Activated naive CD4-positive, alpha-beta T cell treated with anti-CD3 and anti-CD28 coated beads, Interleukin-2, amount 50 U/mL, for 72 hours (primary cell): ENCODE data around the gene CASP8AP2. TPM values are rescaled to one million over a fixed set of nuclear protein-coding genes. Genes with fewer than 3 reads are reported as not detected.
"Not testable (repeated sequence)": the region's sequence is repeated elsewhere in the genome, so short reads cannot be mapped to it uniquely, and the experiment has no call there.

Experiments used
- ATAC-seq, 2 donors: fragments of 150-1000 bp; cut with Tn5 transposase; 2 replicates each; pipeline ENCODE4 v1.10.0; 2021; ENCODE audit warnings: mild to moderate bottlenecking in 2 of 2, moderate library complexity in 2 of 2
- DNase-seq, 2 donors: peaks; one replicate each; pipeline ENCODE4 v3.0.0; 2021 to 2022; ENCODE audit warnings: low spot score in 2 of 2
- H3K27ac Mint-ChIP-seq, 2 donors: one replicate each; pipeline ENCODE4 v1.8.0; 2022; ENCODE audit warnings: mild to moderate bottlenecking in 2 of 2, mixed read lengths in 2 of 2
- H3K36me3 Mint-ChIP-seq, 2 donors: one replicate each; pipeline ENCODE4 v1.8.0; 2022; ENCODE audit warnings: mixed read lengths in 2 of 2
- H3K9me3 Mint-ChIP-seq, 2 donors: one replicate each; pipeline ENCODE4 v1.8.0; 2022; ENCODE audit warnings: mixed read lengths in 2 of 2
- total RNA-seq, 2 donors: library from RNA; stranded (reverse); gene quantifications; one replicate each; pipeline ENCODE4 v1.2.3, GENCODE V29; 2022

The CASP8AP2 gene
- total RNA-seq, 2 donors from 2014 or later: 33.7 to 37.5 TPM

- DNase-seq (no peak), ATAC-seq (no peak)
- H3K27ac Mint-ChIP-seq: no peak overlapping the region
- H3K36me3 Mint-ChIP-seq: no peaks in the 10 kb centered on the region
- no peaks in the 10 kb centered on the region for H3K9me3 Mint-ChIP-seq
Observed at GRCh38 chr6:89805814-89806371, 23.8 kb upstream of the CASP8AP2 start.

- no peaks in the 10 kb centered on the region for H3K9me3 Mint-ChIP-seq
- H3K36me3 Mint-ChIP-seq: no peaks in the 10 kb centered on the region
- no peak for ATAC-seq
- H3K27ac Mint-ChIP-seq: no peak overlapping the region
- no peak for DNase-seq
Observed at GRCh38 chr6:89807581-89807980, 22.1 kb upstream of the CASP8AP2 start.

- not testable (repeated sequence) for ATAC-seq, H3K27ac Mint-ChIP-seq, DNase-seq, H3K9me3 Mint-ChIP-seq, H3K36me3 Mint-ChIP-seq
Observed at GRCh38 chr6:89813422-89813821, 16.3 kb upstream of the CASP8AP2 start.

- peak overlapping the region; percentile 11 to 40 for H3K27ac Mint-ChIP-seq
- ATAC-seq (no peak), DNase-seq (no peak)
- H3K9me3 Mint-ChIP-seq: no peaks in the 10 kb centered on the region
- H3K36me3 Mint-ChIP-seq: peaks cover 13 to 30% of the 10 kb centered on the region in 2 donors
Observed at GRCh38 chr6:89817481-89817880, 12.2 kb upstream of the CASP8AP2 start.

- DNase-seq (no peak), ATAC-seq (peak; percentile 18 to 21)
- Mint-ChIP-seq H3K27ac (peak overlapping the region; percentile 91 to 98), H3K36me3 (peaks cover 13 to 30% of the 10 kb centered on the region in 2 donors), H3K9me3 (no peaks in the 10 kb centered on the region)
Observed at GRCh38 chr6:89818977-89819335, 10.7 kb upstream of the CASP8AP2 start.

- Mint-ChIP-seq H3K27ac (peak within 1 kb of the TSS; percentile 91 to 98), H3K36me3 (peaks cover 13 to 30% of the 10 kb centered on the region in 2 donors), H3K9me3 (no peaks in the 10 kb centered on the region)
- ATAC-seq: peak; percentile 98
- peak; percentile 86 to 89 for DNase-seq
Observed at GRCh38 chr6:89819336-89820130, 10.1 kb upstream of the CASP8AP2 start, which contains the start of gene MDN1. MDN1 (minus strand) TSS chr6:89819794; CDS start chr6:89819607, 187 bp downstream.

- no peaks in the 10 kb centered on the region for H3K9me3 Mint-ChIP-seq
- H3K36me3 Mint-ChIP-seq: peaks cover 14 to 15% of the 10 kb centered on the region in 2 donors
- ATAC-seq (no peak), DNase-seq (no peak)
- no peak overlapping the region for H3K27ac Mint-ChIP-seq
Observed at GRCh38 chr6:89826029-89826528, 3.6 kb upstream of the CASP8AP2 start.

- H3K9me3 Mint-ChIP-seq, DNase-seq, ATAC-seq: not testable (repeated sequence)
- Mint-ChIP-seq H3K36me3 (peaks cover 33 to 39% of the 10 kb centered on the region in 2 donors), H3K27ac (peak overlapping the region; percentile 88 to 94)
Observed at GRCh38 chr6:89828475-89828987, 1.1 kb upstream of the CASP8AP2 start.

- peak; percentile 36 to 52 for ATAC-seq
- H3K36me3 Mint-ChIP-seq: peaks cover 34 to 42% of the 10 kb centered on the region in 2 donors
- peak overlapping the region; percentile 88 to 94 for H3K27ac Mint-ChIP-seq
- no peaks in the 10 kb centered on the region for H3K9me3 Mint-ChIP-seq
- DNase-seq: peak in 1 of 2 donors; percentile 20
Observed at GRCh38 chr6:89828988-89829471, 650 bp upstream of the CASP8AP2 start.

- ATAC-seq (no peak), DNase-seq (no peak)
- peaks cover 40 to 49% of the 10 kb centered on the region in 2 donors for H3K36me3 Mint-ChIP-seq
- H3K9me3 Mint-ChIP-seq: no peaks in the 10 kb centered on the region
- peak overlapping the region; percentile 88 to 97 for H3K27ac Mint-ChIP-seq
Observed at GRCh38 chr6:89830170-89830809, 610 bp downstream of the CASP8AP2 start.

- ATAC-seq (peak; percentile 87 to 95), DNase-seq (peak in 1 of 2 donors; percentile 48)
- Mint-ChIP-seq H3K27ac (peak overlapping the region; percentile 77 to 80), H3K9me3 (no peaks in the 10 kb centered on the region), H3K36me3 (peaks cover 57 to 78% of the 10 kb centered on the region in 2 donors)
Observed at GRCh38 chr6:89834884-89835792, 5.5 kb downstream of the CASP8AP2 start.

GRCh38 chr6:89836639-89837222, 7.1 kb downstream of the CASP8AP2 start:
- H3K36me3 Mint-ChIP-seq: peaks cover 43 to 62% of the 10 kb centered on the region in 2 donors
- H3K9me3 Mint-ChIP-seq: no peaks in the 10 kb centered on the region
- peak overlapping the region; percentile 65 to 77 for H3K27ac Mint-ChIP-seq

GRCh38 chr6:89840538-89840937, 10.9 kb downstream of the CASP8AP2 start:
- DNase-seq (no peak), ATAC-seq (no peak)
- Mint-ChIP-seq H3K27ac (no peak overlapping the region), H3K36me3 (peaks cover 20 to 31% of the 10 kb centered on the region in 2 donors), H3K9me3 (no peaks in the 10 kb centered on the region)

More at GRCh38 chr6:89836639-89837222, 7.1 kb downstream of the CASP8AP2 start:
- ATAC-seq (no peak), DNase-seq (no peak)

GRCh38 chr6:89842228-89842627, 12.5 kb downstream of the CASP8AP2 start:
- no peak for ATAC-seq
- H3K36me3 Mint-ChIP-seq: peaks cover 6 to 15% of the 10 kb centered on the region in 2 donors
- no peak for DNase-seq
- no peaks in the 10 kb centered on the region for H3K9me3 Mint-ChIP-seq
- H3K27ac Mint-ChIP-seq: no peak overlapping the region

- ATAC-seq (no peak), DNase-seq (no peak)
- peaks cover 6 to 8% of the 10 kb centered on the region in 2 donors for H3K36me3 Mint-ChIP-seq
- no peaks in the 10 kb centered on the region for H3K9me3 Mint-ChIP-seq
- H3K27ac Mint-ChIP-seq: peak overlapping the region in 1 of 2 donors; percentile 4
Observed at GRCh38 chr6:89843070-89843469, 13.4 kb downstream of the CASP8AP2 start.
